ENCODE results near the gene SLC6A18.
A peak's percentile ranks its signal among the peaks of the same experiment; 100 is the strongest.

Gene SLC6A18

DNA sequence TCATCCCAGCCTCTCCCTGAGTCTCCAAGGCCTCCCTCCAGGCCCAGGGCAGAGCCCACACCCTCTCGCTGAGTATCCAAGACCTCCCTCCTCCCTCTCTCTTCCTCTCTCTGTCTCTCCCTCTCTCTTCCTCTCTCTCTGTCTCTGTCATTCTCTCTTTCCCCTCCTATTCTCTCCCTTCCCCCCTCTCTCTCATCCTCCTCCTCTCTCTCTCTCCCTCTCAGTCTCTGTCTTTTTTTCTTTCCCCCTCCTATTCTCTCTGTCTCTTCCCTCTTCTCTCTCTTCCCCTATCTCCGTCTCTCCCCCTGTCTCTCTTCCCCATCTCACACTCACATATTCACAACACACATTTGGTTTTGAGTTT lies 15.7 kb upstream of the SLC6A18 start:
- TF ChIP-seq, protein P1, sequence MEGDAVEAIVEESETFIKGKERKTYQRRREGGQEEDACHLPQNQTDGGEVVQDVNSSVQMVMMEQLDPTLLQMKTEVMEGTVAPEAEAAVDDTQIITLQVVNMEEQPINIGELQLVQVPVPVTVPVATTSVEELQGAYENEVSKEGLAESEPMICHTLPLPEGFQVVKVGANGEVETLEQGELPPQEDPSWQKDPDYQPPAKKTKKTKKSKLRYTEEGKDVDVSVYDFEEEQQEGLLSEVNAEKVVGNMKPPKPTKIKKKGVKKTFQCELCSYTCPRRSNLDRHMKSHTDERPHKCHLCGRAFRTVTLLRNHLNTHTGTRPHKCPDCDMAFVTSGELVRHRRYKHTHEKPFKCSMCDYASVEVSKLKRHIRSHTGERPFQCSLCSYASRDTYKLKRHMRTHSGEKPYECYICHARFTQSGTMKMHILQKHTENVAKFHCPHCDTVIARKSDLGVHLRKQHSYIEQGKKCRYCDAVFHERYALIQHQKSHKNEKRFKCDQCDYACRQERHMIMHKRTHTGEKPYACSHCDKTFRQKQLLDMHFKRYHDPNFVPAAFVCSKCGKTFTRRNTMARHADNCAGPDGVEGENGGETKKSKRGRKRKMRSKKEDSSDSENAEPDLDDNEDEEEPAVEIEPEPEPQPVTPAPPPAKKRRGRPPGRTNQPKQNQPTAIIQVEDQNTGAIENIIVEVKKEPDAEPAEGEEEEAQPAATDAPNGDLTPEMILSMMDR (IDR thresholded peaks at IDR 0.05): no peak
- TF ChIP-seq ZFX (IDR thresholded peaks at IDR 0.05; ENCODE audit: borderline replicate concordance): no peak
- H3K27ac ChIP-seq: no peak overlapping the region

DNA sequence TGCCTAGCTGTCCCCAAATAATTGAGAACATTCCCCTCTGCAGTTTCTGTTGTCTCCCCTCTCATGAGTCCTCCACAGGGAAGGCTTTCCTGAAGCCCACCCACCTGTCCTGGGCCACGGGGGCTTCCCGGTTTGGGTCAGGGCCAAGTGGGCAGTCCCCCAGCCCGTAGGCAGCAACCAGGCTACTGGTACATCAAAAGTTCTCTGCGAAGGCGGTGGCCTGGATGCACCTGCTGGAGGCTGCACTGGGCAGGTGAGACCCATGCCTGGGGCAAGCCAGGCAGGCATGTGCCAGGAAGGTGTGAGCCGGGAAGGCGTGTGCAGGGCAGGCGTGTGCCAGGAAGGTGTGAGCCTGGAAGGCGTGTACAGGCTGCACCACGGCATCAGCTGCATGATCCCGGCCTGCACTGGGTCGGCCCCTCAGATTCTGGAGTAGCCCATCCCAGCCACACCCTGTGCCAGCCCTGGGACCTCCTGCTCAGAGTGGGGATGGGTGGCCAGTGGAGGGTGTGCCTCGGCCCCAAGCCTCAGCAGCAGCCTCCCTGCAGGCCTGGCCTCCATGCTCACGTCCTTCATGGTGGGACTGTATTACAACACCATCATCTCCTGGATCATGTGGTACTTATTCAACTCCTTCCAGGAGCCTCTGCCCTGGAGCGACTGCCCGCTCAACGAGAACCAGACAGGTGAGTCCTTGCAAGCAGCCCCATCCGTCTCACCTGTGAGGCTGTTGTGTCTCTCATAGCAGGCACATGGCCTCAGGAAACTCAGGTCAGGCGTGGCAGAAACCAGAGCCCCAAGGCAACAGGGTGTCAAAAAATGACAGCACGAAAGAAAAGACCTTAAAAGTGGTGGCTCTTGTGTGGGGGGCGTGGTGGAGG lies 15.0 kb upstream of the SLC6A18 start:
- no peak for TF ChIP-seq ZFX (IDR thresholded peaks at IDR 0.05; ENCODE audit: borderline replicate concordance)
- TF ChIP-seq, protein P1 (IDR thresholded peaks at IDR 0.05): no peak
- no peak overlapping the region for H3K27ac ChIP-seq

DNA sequence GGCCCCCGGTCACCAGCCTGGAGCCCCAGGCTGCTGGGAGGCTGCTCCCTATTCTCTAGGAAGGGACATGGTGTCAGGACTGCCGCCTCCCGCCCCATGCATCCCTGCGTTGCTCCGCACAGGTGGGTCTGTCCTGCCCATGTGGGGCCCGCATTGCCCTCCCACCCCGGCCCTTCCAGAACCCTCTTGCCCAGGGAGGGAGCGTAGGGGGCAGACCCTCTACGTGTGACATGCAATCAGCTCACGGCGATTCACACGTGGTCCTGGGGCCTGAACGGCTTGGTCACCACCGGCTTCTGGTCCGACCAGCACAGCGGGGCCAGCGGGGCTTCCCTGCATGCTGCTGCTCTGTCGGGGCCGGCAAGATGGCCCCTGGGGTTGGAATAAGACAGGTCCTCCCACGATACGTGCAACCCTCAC lies 14.3 kb upstream of the SLC6A18 start:
- TF ChIP-seq, protein P1 (IDR thresholded peaks at IDR 0.05): no peak
- TF ChIP-seq ZFX (IDR thresholded peaks at IDR 0.05; ENCODE audit: borderline replicate concordance): no peak
- no peak overlapping the region for H3K27ac ChIP-seq

DNA sequence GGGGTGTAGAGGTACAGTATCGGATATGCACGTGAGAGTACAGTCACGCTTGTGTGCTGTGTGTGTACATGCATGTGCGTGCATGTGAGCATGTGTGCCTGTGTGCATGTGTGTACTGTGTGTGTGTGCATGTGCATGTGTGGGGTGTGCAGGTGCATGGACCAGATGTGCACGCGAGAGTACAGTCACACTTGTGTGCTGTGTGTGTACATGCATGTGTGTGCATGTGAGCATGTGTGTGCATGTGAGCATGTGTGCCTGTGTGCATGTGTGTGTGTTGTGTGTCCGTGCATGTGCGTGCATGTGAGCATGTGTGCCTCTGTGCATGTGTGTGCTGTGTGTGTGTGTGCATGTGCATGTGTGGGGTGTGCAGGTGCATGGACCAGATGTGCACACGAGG lies 13.5 kb upstream of the SLC6A18 start:
- no peak overlapping the region for H3K27ac ChIP-seq
- TF ChIP-seq, protein P1 (IDR thresholded peaks at IDR 0.05): no peak
- TF ChIP-seq ZFX (IDR thresholded peaks at IDR 0.05; ENCODE audit: borderline replicate concordance): no peak

DNA sequence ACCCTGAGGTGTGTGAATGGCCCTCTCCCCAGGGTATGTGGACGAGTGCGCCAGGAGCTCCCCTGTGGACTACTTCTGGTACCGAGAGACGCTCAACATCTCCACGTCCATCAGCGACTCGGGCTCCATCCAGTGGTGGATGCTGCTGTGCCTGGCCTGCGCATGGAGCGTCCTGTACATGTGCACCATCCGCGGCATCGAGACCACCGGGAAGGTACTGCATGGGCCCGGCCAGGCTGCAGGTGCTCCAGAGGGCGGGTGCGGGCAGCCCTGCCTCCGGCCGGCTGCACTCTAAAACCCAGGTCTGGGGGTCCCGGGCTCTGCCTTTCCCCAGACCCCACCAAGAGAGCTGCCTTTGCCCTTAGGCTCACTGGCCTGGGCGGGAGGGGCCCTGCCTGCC lies 12.9 kb upstream of the SLC6A18 start:
- no peak overlapping the region for H3K27ac ChIP-seq
- TF ChIP-seq, protein P1 (IDR thresholded peaks at IDR 0.05): peak; percentile 11; the same call in 1 of the 2 replicates
- TF ChIP-seq ZFX (IDR thresholded peaks at IDR 0.05; ENCODE audit: borderline replicate concordance): no peak

DNA sequence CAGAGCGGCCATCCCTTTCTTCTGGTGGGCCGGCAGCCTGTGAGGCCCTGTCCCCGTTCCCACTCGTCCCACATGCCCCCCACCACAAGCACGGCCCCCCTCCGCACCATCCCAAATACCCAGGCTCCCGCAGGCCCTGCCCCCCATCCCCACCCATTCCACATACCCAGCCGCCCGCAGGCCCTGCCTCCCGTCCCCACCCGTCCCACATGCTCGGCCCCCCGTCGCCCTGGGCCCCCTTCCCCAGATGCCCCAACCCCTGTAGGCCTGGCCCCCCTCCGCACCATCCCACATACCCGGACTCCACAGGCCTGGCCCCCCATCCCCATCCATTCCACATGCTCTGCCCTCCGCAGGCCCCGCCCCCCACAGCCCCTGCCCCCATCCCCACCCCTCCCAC lies 12.3 kb upstream of the SLC6A18 start:
- H3K27ac ChIP-seq: no peak overlapping the region
- TF ChIP-seq, protein P1 (IDR thresholded peaks at IDR 0.05): no peak
- no peak for TF ChIP-seq ZFX (IDR thresholded peaks at IDR 0.05; ENCODE audit: borderline replicate concordance)

DNA sequence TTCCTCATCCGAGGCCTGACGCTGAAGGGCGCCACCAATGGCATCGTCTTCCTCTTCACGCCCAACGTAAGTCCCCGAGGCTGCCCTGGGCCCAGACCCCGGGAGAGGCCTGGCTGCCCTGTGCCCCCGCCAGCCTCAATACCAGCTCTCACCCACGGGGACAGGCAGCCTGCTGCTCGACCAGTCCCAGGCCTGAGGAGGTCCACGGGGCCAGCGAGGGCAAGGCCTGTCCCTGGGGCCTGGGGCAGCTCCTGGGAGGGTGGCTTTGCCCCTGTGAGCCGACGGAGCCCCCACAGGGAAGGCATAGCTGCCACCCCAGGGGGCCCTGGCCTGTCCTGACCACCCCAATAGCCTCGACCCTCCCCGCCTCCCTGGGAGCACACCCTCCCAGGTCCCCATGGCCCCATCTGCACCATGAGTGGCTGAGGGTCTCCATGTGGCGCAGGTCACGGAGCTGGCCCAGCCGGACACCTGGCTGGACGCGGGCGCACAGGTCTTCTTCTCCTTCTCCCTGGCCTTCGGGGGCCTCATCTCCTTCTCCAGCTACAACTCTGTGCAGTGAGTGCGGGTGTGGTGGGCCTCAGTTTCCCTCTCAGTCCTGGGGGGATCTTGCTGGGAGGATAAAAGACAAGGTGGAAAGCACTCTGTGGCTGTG lies 11.5 kb upstream of the SLC6A18 start:
- no peak overlapping the region for H3K27ac ChIP-seq
- TF ChIP-seq ZFX (IDR thresholded peaks at IDR 0.05; ENCODE audit: borderline replicate concordance): no peak
- TF ChIP-seq, protein P1 (IDR thresholded peaks at IDR 0.05): no peak

Measured in 22Rv1 (cell line).